Hematopoietic multipotent progenitor cell (in vitro differentiated cells): ENCODE results near the gene COL1A1. TPM values are rescaled to one million over a fixed set of nuclear protein-coding genes. Genes with fewer than 3 reads are reported as not detected.

Source experiments
- DNase-seq, 3 donors: peaks; one replicate each; pipeline ENCODE4 v3.0.0-alpha.2; 2011 to 2015; ENCODE audit warnings: low read depth in 2 of 3, low spot score in 2 of 3
- total RNA-seq: library from RNA; depleted of rRNA; stranded (reverse); fragments of >200 nt; gene quantifications from one replicate; pipeline ENCODE4 v1.2.3, GENCODE V29; 2012

The COL1A1 gene
- 0.54 TPM for total RNA-seq

- DNase-seq = peak in 1 of 3 donors; percentile 3
Observed at GRCh38 chr17:50201276-50201854, at the start of gene COL1A1. COL1A1 (minus strand) TSS chr17:50201631; CDS start chr17:50201513, 118 bp downstream.

DNA sequence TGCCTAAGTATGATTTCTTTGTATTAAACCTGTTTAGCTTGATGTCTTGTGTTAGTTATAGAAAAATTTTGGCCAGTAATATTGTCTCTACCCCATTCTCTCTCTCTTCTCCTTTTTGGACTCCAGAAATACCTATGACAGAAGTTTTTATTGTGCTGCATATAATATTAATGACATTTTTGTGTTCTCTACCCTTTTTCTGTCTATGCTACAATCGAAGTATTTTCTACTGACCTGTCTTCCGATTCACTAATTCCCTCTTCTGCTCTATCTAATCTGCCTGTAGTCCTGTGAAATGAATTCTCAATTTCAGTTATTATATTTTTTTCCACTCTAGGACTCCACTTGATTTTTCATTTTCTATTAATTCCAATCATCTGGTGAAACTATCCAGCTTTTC lies 46.8 kb upstream of the COL1A1 start:
- no peak for DNase-seq

GRCh38 chr17:50244771-50245170 lies 43.3 kb upstream of the COL1A1 start:
- DNase-seq = no peak

GRCh38 chr17:50241431-50241830 lies 40.0 kb upstream of the COL1A1 start:
- DNase-seq = peak in 1 of 3 donors; percentile 11

GRCh38 chr17:50240851-50241250 lies 39.4 kb upstream of the COL1A1 start:
- no peak for DNase-seq

- peak in 1 of 3 donors; percentile 44 for DNase-seq
Observed at GRCh38 chr17:50239937-50240336, 38.5 kb upstream of the COL1A1 start.

DNA sequence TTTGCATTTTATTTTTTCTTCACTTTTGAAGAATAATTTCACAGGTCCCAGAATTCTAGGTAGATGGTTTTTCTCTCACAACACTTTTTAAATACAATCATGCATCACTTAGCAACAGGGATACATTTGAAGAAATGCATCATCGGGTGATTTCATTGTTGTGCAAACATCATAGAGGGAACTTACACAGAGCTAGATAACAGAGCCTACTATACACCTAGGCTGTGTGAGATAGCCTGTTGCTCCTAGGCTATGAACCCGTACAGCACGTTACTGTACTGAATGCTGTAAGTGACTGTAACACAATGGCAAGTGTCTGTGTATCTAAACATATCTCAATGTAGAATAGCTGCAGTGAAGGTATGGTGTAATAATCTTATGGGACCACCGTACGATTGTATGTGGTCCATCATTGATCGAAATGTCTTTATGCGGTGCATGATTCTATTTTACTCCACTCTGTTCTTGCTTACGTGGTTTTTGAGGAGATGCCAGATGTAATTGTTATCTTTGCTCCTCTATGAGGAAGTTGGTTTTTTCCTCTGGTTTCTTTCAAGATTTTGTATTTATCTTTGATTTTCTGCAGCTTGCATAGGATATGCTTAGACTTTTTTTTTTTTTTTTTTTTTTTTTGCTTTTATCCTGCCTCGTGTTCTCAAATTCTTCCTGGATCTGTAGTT lies 37.3 kb upstream of the COL1A1 start:
- DNase-seq = peak in 1 of 3 donors; percentile 20

DNA sequence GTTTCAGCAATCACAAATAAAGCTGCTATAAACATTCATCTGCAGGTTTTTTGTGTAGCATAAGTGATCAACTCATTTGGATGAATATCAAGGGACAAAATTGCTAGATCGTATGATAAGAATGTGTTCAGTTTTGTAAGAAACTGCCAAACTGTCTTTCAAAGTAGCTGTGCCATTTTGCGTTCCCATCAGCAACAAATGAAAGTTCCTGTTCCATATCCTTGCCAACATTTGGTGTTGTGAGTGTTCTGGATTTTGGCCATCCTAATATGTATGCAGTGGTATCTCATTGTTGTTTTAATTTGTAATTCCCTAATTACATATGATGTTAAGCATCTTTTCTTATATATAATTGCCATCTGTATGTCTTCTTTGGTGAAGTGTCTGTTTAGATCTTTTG lies 36.5 kb upstream of the COL1A1 start:
- DNase-seq = no peak

- no peak for DNase-seq
Observed at GRCh38 chr17:50234581-50234980, 33.1 kb upstream of the COL1A1 start.

DNA sequence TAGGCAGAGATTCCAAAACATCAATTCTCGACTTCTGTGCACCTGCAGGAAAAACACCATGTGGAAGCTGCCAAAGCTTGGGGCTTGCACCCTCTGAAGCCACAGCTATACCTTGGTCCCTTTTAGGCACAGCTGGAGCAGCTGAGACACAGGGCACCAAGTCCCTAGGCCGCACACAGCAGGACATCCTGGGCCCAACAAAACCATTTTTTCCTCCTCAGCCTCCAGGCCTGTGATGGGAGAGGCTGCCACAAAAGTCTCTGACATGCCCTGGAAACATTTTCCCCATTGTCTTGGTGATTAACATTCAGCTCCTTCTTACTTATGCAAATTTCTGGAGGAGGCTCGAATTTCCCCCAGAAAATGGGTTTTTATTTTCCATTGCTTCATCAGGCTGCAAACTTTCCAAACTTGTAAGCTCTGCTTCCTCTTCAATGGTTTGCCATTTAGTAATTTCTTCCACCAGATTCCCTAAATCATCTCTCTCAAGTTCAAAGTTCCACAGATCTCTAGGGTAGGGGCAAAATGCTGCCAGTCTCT lies 24.3 kb upstream of the COL1A1 start:
- no peak for DNase-seq

DNA sequence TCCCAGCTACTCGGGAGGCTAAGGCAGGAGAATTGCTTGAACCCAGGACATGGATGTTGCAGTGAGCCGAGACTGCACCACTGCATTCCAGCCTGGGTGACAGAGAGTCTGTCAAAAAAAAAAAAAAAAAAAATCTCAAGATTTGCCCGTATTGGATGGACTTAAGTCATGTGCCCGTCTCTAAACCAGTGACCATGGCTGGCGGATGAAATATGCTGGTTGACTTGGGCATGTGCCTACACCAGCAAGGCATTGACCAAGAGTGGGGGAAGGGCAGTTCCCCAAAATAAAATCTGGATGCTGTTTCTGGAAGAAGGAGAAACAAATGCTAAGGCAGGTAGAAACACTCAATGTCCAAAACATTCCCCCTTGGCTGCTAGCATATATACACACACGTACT lies 21.5 kb upstream of the COL1A1 start:
- DNase-seq = no peak

DNA sequence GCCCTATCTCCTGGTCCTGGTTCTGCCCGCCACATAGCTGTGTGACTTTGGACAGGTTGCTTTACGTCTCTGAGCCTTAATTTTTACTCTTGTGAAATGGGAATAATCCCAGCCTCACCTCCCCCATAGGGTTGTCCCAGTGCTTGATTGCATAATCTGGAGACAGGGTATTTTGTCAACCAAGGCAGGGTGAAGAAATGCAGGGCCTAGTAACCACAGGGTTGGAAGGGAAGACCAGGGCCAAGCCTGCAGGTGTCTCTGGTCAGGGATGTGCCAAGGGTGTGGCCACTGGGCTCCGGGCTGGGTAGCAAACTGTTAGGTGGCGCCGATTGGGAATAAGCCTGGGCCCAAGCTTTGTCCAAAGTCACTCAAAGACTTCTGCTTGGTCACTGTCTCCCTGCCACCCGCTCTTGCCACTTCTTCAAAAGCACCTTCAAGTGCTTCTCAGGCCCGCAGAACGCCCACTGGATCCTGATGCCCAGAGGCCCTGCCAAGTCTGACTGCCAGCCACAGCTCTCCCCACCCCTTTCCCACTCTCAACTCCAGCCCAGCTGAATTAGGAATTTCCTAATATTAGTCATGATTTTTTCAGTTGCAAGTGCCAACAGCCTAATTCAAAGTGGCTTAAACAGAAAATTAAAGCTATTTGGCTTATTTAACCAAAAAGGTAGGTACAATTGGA lies 20.6 kb upstream of the COL1A1 start:
- no peak for DNase-seq

DNA sequence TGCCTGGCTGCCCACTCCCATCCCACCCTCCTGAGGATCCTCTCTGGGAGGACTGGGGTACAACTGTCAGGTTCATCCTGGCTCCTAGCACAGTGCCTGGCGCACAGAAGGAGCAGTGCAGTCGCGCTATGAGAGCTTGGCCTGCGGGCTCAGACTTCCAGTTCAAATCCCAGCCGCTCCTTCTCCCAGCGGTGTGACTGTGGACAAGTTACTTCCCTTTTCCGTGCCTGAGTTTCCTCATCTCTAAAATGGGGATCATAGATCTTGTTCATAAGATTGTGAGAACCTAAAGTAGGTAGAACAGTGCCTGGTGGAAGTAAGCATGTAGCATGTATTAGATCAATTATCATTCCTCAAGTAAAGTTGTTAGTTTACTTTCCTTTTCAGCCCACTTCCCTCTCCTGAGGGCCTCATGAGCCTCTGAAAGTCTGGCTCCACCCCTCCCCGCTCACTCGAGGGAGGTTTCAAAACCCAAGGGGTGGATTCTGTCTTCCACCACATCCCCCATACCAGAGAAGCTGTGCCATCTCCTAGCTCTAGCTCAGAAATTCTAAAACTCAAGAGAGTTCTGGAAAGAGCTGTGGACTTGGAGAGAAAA lies 19.9 kb upstream of the COL1A1 start:
- DNase-seq = peak in 1 of 3 donors; percentile 70

DNA sequence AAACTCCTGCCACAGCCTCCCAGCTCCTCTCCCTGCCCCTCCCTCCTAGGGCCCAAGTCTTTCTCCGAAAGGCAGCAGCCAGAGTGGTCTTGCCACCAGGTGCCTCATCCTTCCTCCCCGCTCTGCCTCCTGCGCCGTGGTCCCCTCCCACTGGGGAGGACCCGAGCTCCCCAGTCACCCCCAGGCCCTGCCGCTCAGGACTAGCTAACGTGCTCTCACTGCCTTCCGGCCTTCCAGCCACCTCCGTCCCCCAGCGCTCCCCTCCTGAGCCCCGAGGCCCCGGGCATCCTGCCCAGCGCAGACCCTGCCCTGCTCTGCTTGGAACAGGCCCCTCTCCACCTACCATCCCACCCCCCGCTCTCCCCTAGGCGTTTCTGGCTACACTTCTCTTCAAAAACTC lies 19.4 kb upstream of the COL1A1 start:
- no peak for DNase-seq

- DNase-seq = no peak
Observed at GRCh38 chr17:50219939-50220465, 18.6 kb upstream of the COL1A1 start.

GRCh38 chr17:50219342-50219741 lies 17.9 kb upstream of the COL1A1 start:
- DNase-seq = no peak

DNA sequence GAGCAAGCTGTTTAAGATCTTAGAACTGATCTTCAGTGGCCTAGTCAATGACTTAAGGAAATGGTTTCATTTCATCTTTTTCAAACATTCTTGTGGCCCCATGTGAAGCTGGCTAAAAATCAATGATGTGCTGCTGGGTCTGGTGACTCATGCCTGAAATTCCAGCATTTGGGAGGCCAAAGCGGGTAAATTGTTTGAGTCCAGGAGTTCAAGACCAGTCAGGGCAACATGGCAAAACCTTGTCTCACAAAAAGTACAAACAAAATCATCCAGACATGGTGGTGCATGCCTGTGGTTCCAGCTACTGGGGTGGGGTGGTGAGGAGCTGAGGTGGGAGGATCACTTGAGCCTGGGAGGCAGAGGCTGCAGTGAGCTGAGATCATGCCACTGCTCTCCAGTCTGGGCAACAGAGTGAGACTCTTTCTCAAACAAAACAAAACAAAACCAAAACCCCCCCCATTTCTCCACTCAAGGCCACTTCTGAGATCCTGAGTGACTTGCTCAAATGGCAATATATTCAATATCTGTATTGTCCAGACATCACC lies 17.4 kb upstream of the COL1A1 start:
- no peak for DNase-seq

DNA sequence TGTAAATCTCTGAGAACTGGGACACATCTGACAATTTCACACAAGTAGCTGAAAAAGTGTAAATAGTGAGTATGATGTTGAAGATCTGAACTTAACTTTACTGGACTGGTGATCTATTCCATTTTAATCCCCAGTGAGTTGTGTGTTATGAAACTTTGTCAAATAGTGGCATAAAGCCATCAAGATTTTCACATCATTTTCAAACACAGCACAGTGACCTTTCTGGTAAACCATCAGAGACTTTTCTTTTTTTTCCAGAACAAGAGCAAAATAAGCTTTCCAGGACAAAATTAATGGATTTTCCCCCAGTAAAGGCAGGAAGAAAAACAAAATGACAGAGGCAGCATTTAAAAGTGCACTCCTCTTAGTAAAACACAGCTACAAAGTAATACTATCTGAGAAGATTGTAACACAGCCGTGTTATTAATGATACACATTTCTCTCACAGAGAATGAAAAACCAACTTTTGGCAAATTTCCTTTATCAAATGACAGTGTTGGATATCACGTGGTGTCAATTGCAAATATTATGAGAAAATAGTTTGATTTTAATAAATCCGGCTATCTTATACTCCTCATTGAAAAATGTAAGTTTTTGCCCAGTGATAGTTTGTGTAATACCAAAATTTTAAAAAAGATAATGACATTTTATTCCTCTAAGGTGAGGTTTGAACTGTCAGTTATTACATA lies 16.8 kb upstream of the COL1A1 start:
- DNase-seq = no peak

- DNase-seq = no peak
Observed at GRCh38 chr17:50217591-50217990, 16.2 kb upstream of the COL1A1 start.
